Fibroblast of pulmonary artery (primary cell): ENCODE measurements around the gene GH1.

Experiments used
- DNase-seq: peaks from one replicate; pipeline ENCODE4 v3.0.0-alpha.2; 2010; ENCODE audit warnings: low read depth
- H3K4me3 ChIP-seq: replicated peaks from 2 replicates; pipeline ENCODE4 v1.5.1; 2011; ENCODE audit warnings: low read depth, mild to moderate bottlenecking, control low read depth, low read length, moderate library complexity
- CTCF ChIP-seq: IDR thresholded peaks from 2 replicates; pipeline ENCODE4 v1.5.1; 2011; ENCODE audit warnings: mild to moderate bottlenecking, control low read depth, low read length, inconsistent platforms; ENCODE audit errors: missing control alignments

GH1 gene

GRCh38 chr17:63960006-63960405 is 41.4 kb upstream of the GH1 start:
- H3K4me3 ChIP-seq = no peak overlapping the region
- no peak for TF ChIP-seq CTCF
- no peak for DNase-seq

- DNase-seq = peak; percentile 14
- TF ChIP-seq CTCF = no peak
- H3K4me3 ChIP-seq = no peak overlapping the region
Measured at GRCh38 chr17:63956296-63956920, 37.8 kb upstream of the GH1 start.

- DNase-seq = no peak
- TF ChIP-seq CTCF = no peak
Measured at GRCh38 chr17:63955791-63956190, 37.2 kb upstream of the GH1 start.

GRCh38 chr17:63955232-63955631 is 36.6 kb upstream of the GH1 start:
- no peak for TF ChIP-seq CTCF
- DNase-seq = no peak
- H3K4me3 ChIP-seq = no peak overlapping the region

More at GRCh38 chr17:63955791-63956190, 37.2 kb upstream of the GH1 start:
- no peak overlapping the region for H3K4me3 ChIP-seq

GRCh38 chr17:63954402-63955063 is 35.9 kb upstream of the GH1 start:
- DNase-seq = no peak
- no peak overlapping the region for H3K4me3 ChIP-seq
- no peak for TF ChIP-seq CTCF

- no peak for DNase-seq
- no peak overlapping the region for H3K4me3 ChIP-seq
- peak; percentile 20 for TF ChIP-seq CTCF
Measured at GRCh38 chr17:63950940-63951907, 32.6 kb upstream of the GH1 start.
